IMR-90 (cell line): ENCODE data around the gene CLASP1. TPM values are rescaled to one million over a fixed set of nuclear protein-coding genes. Genes with fewer than 3 reads are reported as not detected.
"Not testable (repeated sequence)": the region's sequence is repeated elsewhere in the genome, so short reads cannot be mapped to it uniquely, and the experiment has no call there.

Experiments
- ATAC-seq: fragments of 200-7000 bp; cut with Tn5 transposase; 2 replicates; pipeline ENCODE4 v1.9.1; 2020; ENCODE audit warnings: low read depth, mild to moderate bottlenecking, moderate library complexity
- BruUV-seq: library from RNA; stranded (reverse); fragments of 400-500 nt; replicated peaks from 2 replicates; lab custom pipeline; 2021; lab: Mats Ljungman, UMichigan
- CTCF ChIA-PET: fragments of 300-600 bp; formaldehyde crosslinking; extraction: SDS; loops from one replicate; lab custom pipeline; 2021; ENCODE audit warnings: antibody characterized with exemption; lab: Yijun Ruan, JAX
- POLR2A ChIA-PET: fragments of 300-600 bp; sonication (Branson Sonifier 250); formaldehyde crosslinking; loops from one replicate; lab custom pipeline; 2022; ENCODE audit warnings: antibody characterized with exemption; ENCODE audit not compliant: unreplicated experiment; lab: Charles Lee
- DNase-seq: peaks from one replicate; pipeline ENCODE4 v3.0.0; 2013
- H2AFZ ChIP-seq: replicated peaks from 2 replicates; pipeline ENCODE3; 2013; ENCODE audit warnings: low read length, mild to moderate bottlenecking; ENCODE audit not compliant: poor library complexity
- H2AK5ac ChIP-seq: 2 replicates; pipeline ENCODE4 v1.6.1; 2013; ENCODE audit warnings: low read depth, low read length, inconsistent platforms
- H2AK9ac ChIP-seq: replicated peaks from 2 replicates; pipeline ENCODE3; 2013; ENCODE audit warnings: mild to moderate bottlenecking, low read depth, low read length, moderate library complexity; ENCODE audit not compliant: poor library complexity
- H2BK120ac ChIP-seq: 2 replicates; pipeline ENCODE4 v1.6.1; 2013; ENCODE audit warnings: low read depth, low read length, inconsistent platforms
- H2BK15ac ChIP-seq: 3 replicates; pipeline ENCODE4 v1.6.1; 2013; ENCODE audit warnings: low read depth, low read length, inconsistent platforms
- H2BK20ac ChIP-seq: 2 replicates; pipeline ENCODE4 v1.6.1; 2013; ENCODE audit warnings: low read depth, mild to moderate bottlenecking, inconsistent platforms, low read length, moderate library complexity
- H2BK5ac ChIP-seq: 2 replicates; pipeline ENCODE4 v1.6.1; 2013; ENCODE audit warnings: mild to moderate bottlenecking, low read depth, low read length, inconsistent platforms; ENCODE audit not compliant: poor library complexity, severe bottlenecking
- H3K14ac ChIP-seq: replicated peaks from 2 replicates; pipeline ENCODE4 v1.6.1; 2013; ENCODE audit warnings: low read depth, low read length, inconsistent platforms
- H3K18ac ChIP-seq: 2 replicates; pipeline ENCODE4 v1.6.1; 2013; ENCODE audit warnings: low read depth, low read length, control low read depth
- H3K23ac ChIP-seq: 2 replicates; pipeline ENCODE4 v1.6.1; 2013; ENCODE audit warnings: low read depth, low read length, inconsistent platforms
- H3K27ac ChIP-seq: 2 replicates; pipeline ENCODE4 v1.5.1; 2013; ENCODE audit warnings: mild to moderate bottlenecking, control low read depth, low read length; ENCODE audit not compliant: insufficient read depth
- H3K27me3 ChIP-seq: 2 replicates; pipeline ENCODE4 v1.6.1; 2013; ENCODE audit warnings: low read length; ENCODE audit not compliant: control insufficient read depth, insufficient read depth
- H3K36me3 ChIP-seq: 2 replicates; pipeline ENCODE4 v1.6.1; 2013; ENCODE audit warnings: low read length, mixed read lengths; ENCODE audit not compliant: control insufficient read depth, insufficient read depth
- H3K4ac ChIP-seq: 2 replicates; pipeline ENCODE4 v1.6.1; 2013; ENCODE audit warnings: low read depth, low read length, inconsistent platforms
- H3K4me1 ChIP-seq: 2 replicates; pipeline ENCODE4 v1.6.1; 2013; ENCODE audit warnings: low read length, mixed read lengths; ENCODE audit not compliant: control insufficient read depth, insufficient read depth
- H3K4me2 ChIP-seq: 2 replicates; pipeline ENCODE4 v1.6.1; 2013; ENCODE audit warnings: low read depth, mild to moderate bottlenecking, control low read depth, low read length, moderate library complexity
- H3K4me3 ChIP-seq: 2 replicates; pipeline ENCODE4 v1.5.1; 2013; ENCODE audit warnings: low read depth, mild to moderate bottlenecking, control low read depth, low read length, moderate library complexity; ENCODE audit not compliant: insufficient read depth
- H3K56ac ChIP-seq: 2 replicates; pipeline ENCODE4 v1.6.1; 2013; ENCODE audit warnings: low read length, inconsistent platforms; ENCODE audit not compliant: insufficient read depth; ENCODE audit errors: extremely low read depth
- H3K79me1 ChIP-seq, 2 experiments: 2 replicates each; pipeline ENCODE4 v1.6.1; 2013; ENCODE audit warnings: low read length in 2 of 2, inconsistent platforms in 1 of 2, low read depth in 1 of 2
- H3K9ac ChIP-seq: 2 replicates; pipeline ENCODE4 v1.6.1; 2013; ENCODE audit warnings: low read depth, low read length, control low read depth
- H3K9me1 ChIP-seq: 2 replicates; pipeline ENCODE4 v1.6.1; 2013; ENCODE audit warnings: low read length, inconsistent platforms; ENCODE audit not compliant: insufficient read depth
- H3K9me3 ChIP-seq: 2 replicates; pipeline ENCODE4 v1.6.1; 2013; ENCODE audit warnings: low read length; ENCODE audit not compliant: control insufficient read depth, insufficient read depth
- H4K20me1 ChIP-seq: 2 replicates; pipeline ENCODE4 v1.6.1; 2013; ENCODE audit warnings: low read length, inconsistent platforms; ENCODE audit not compliant: insufficient read depth
- H4K5ac ChIP-seq: 2 replicates; pipeline ENCODE4 v1.6.1; 2013; ENCODE audit warnings: mild to moderate bottlenecking, low read depth, low read length, control low read depth
- H4K8ac ChIP-seq, 2 experiments: 2 replicates each; pipeline ENCODE4 v1.6.1; 2013; ENCODE audit warnings: low read depth in 2 of 2, low read length in 2 of 2, control low read depth in 1 of 2, inconsistent platforms in 1 of 2
- H4K91ac ChIP-seq: 2 replicates; pipeline ENCODE4 v1.6.1; 2013; ENCODE audit warnings: low read depth, low read length, inconsistent platforms; ENCODE audit not compliant: insufficient read depth
- CTCF ChIP-seq: conservative IDR thresholded peaks from 2 replicates; pipeline ENCODE4 v1.5.1; 2012; ENCODE audit warnings: mild to moderate bottlenecking, low read depth, low read length, improper control_type of control experiment
- MAZ ChIP-seq: IDR thresholded peaks from 2 replicates; pipeline ENCODE4 v1.6.1; 2012; ENCODE audit warnings: low read depth, mild to moderate bottlenecking, low read length, improper control_type of control experiment, moderate library complexity, borderline replicate concordance
- NFE2L2 ChIP-seq: fragments of 150-350 bp; IDR thresholded peaks from 2 replicates; pipeline ENCODE4 v1.6.1; 2016; ENCODE audit warnings: low read depth, mild to moderate bottlenecking, low read length
- RAD21 ChIP-seq: IDR thresholded peaks from 2 replicates; pipeline ENCODE4 v1.6.1; 2012; ENCODE audit warnings: low read length, improper control_type of control experiment
- SMC3 ChIP-seq: fragments of 150-350 bp; IDR thresholded peaks from 2 replicates; pipeline ENCODE4 v1.6.1; 2016; ENCODE audit warnings: low read depth, mild to moderate bottlenecking, antibody characterized with exemption, low read length, moderate library complexity
- WGBS, 2 experiments: methylation state at CpG; one replicate each; pipeline versions ENCODE4 v1.1.5 to v1.1.7; 2013; ENCODE audit warnings: missing lambda C conversion rate in 2 of 2; ENCODE audit not compliant: insufficient read length in 1 of 2; ENCODE audit errors: extremely low coverage in 2 of 2; 5-methylcytosine and 5-hydroxymethylcytosine counted together
- dilution Hi-C: fragments of 300-500 bp; cut with HindIII; formaldehyde crosslinking; loops from one replicate; pipeline ENCODE4 v1.14.3; 2018; ENCODE audit warnings: low sequenced_read_pairs; ENCODE audit not compliant: unreplicated experiment
- in situ Hi-C: fragments of 300-500 bp; cut with MboI; formaldehyde crosslinking; loops from 3 replicates; pipeline ENCODE4 v1.14.3; 2019; ENCODE audit warnings: low sequenced_read_pairs, inconsistent platforms, mixed read lengths
- intact Hi-C: fragments of 100-400 bp; cut with micrococcal nuclease; formaldehyde crosslinking; loops from 2 replicates; pipeline ENCODE4 v1.10.0; 2022
- polyA plus RNA-seq, 3 experiments: library from polyadenylated mRNA; depleted of rRNA; stranded (reverse); fragments of >200 nt; gene quantifications; 2 replicates each; pipeline ENCODE4 v1.2.3, GENCODE V29; 2012; ENCODE audit warnings: low replicate concordance in 1 of 3
- total RNA-seq: library from RNA; depleted of rRNA; stranded (reverse); fragments of >200 nt; gene quantifications from 2 replicates; pipeline ENCODE4 v1.2.3, GENCODE V29; 2012

Gene CLASP1
- total and polyA plus RNA-seq, 2 of the 4 experiments (the other 2 are of a cell fraction) = 12.3 to 33.7 TPM

- H3K4me2 ChIP-seq = no peak overlapping the region
- H2BK20ac ChIP-seq = no peak overlapping the region
- intact Hi-C loops = no loop called here
- H3K27ac ChIP-seq = no peak overlapping the region
- no peak overlapping the region for H2AK9ac ChIP-seq
- H2AK5ac ChIP-seq = no peak overlapping the region
- H3K4ac ChIP-seq = no peak overlapping the region
- TF ChIP-seq CTCF (no peak), SMC3 (no peak), RAD21 (no peak), MAZ (no peak), NFE2L2 (no peak)
- H3K23ac ChIP-seq = no peak overlapping the region
- no peak for DNase-seq
- H3K56ac ChIP-seq = no peak overlapping the region
- H3K14ac ChIP-seq = no peak overlapping the region
- H3K36me3 ChIP-seq = no peaks in the 10 kb centered on the region
- no peaks in the 10 kb centered on the region for H3K9me1 ChIP-seq
- ChIA-PET CTCF (interaction anchor here (0.8 kb wide), 1 partner anchor 30 kb away, joined by 3 read pairs; no protein-coding TSS in a partner anchor), POLR2A (no interaction called here)
- 40% methylated on average over 1 of the region's 2 CpGs; no CpG with 5 or more reads in 1 of the 2 experiments for WGBS, 2 experiments
- no peak overlapping the region for H3K4me3 ChIP-seq
- no peak overlapping the region for H3K9ac ChIP-seq
- in situ Hi-C loops = no loop called here
- H3K18ac ChIP-seq = no peak overlapping the region
- H4K5ac ChIP-seq = no peak overlapping the region
- no peak overlapping the region for H4K91ac ChIP-seq
- H4K8ac ChIP-seq = no peak overlapping the region
- no peaks in the 10 kb centered on the region for H3K79me1 ChIP-seq
- no peaks in the 10 kb centered on the region for H3K9me3 ChIP-seq
- H2BK120ac ChIP-seq = no peak overlapping the region
- H2BK5ac ChIP-seq = no peak overlapping the region
- dilution Hi-C loops = no loop called here
- H2AFZ ChIP-seq = no peak overlapping the region
- no peak for ATAC-seq
- H4K20me1 ChIP-seq = no peaks in the 10 kb centered on the region
- no peaks in the 10 kb centered on the region for H3K4me1 ChIP-seq
- H2BK15ac ChIP-seq = no peak overlapping the region
- peaks cover 16% of the 10 kb centered on the region for H3K27me3 ChIP-seq
- no TSS peak for BruUV-seq
Observed at GRCh38 chr2:121303531-121304263, 345.6 kb downstream of the CLASP1 start.

GRCh38 chr2:121301190-121301589 is 348.1 kb downstream of the CLASP1 start:
- H4K91ac ChIP-seq, H3K27ac ChIP-seq, H3K79me1 ChIP-seq, H2BK20ac ChIP-seq, CTCF ChIA-PET, dilution Hi-C loops, POLR2A ChIA-PET, H3K4me1 ChIP-seq, H2BK120ac ChIP-seq, DNase-seq, H3K23ac ChIP-seq, H3K9ac ChIP-seq, H2AFZ ChIP-seq, H2AK9ac ChIP-seq, H3K9me3 ChIP-seq, H4K20me1 ChIP-seq, H3K56ac ChIP-seq, in situ Hi-C loops, ATAC-seq, H4K5ac ChIP-seq, BruUV-seq, H3K14ac ChIP-seq, intact Hi-C loops, H3K36me3 ChIP-seq, H3K9me1 ChIP-seq, H4K8ac ChIP-seq, H3K4me3 ChIP-seq, H3K4me2 ChIP-seq, H2BK15ac ChIP-seq, H2BK5ac ChIP-seq, H3K18ac ChIP-seq, H2AK5ac ChIP-seq, H3K4ac ChIP-seq: not testable (repeated sequence)
- H3K27me3 ChIP-seq = peaks cover 14% of the 10 kb centered on the region
